ENCODE measurements around the gene CEP57L1. TPM values are rescaled to one million over a fixed set of nuclear protein-coding genes. Genes with fewer than 3 reads are reported as not detected.
"Not testable (repeated sequence)": the region's sequence is repeated elsewhere in the genome, so short reads cannot be mapped to it uniquely, and the experiment has no call there.

Gene CEP57L1
- polyA plus RNA-seq, 1 donor: 16.9 TPM

DNA sequence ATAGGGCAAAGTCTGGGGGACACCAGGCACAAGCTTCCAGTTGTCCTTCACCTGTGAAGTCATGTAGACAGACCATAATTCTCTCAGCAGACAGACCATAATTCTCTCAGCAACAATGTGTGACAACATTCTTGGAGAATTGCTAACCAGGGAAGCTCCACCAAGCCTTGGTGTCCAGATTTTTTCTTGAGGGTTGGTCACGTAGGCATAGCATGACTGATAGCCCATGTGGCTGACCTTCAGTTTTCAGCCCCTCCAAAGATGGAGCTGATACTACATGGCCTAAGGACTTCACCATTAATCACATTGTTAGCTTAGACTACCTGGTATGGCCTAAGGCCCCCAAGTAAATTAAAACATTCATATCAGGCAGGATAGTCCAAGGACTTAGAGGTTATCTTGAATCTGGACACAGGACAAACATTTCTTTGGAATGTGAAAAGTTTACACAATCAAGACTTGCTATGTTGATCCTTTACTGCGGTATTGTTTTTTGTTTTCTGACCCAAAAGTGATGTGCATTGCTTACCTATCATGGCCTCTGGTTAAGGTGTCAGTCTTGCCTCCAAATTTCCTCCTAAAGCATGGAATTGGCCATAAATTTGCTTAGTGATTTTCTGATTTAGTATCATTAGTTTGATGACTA is 76.9 kb downstream of the CEP57L1 start:
- no peak for DNase-seq (ENCODE audit: low read depth)

DNA sequence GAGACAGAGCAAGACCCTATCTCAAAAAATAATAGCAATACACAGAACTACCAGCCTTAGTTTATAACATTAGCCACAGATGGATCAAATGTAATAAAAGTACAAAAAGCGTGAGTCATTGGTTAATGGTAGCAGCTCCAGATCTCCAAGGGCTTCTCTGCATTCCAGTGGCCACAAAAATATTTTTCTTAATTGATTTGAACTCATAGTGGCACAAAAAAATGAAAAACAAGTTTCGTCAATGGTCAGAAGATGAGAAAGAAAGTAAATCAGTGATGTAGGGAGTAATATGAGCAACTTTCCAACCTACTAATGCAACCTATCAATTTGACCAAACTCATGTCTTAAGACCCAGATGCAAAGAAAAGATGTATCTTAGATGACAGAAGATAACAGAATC is 79.6 kb downstream of the CEP57L1 start:
- DNase-seq (ENCODE audit: low read depth): no peak

DNA sequence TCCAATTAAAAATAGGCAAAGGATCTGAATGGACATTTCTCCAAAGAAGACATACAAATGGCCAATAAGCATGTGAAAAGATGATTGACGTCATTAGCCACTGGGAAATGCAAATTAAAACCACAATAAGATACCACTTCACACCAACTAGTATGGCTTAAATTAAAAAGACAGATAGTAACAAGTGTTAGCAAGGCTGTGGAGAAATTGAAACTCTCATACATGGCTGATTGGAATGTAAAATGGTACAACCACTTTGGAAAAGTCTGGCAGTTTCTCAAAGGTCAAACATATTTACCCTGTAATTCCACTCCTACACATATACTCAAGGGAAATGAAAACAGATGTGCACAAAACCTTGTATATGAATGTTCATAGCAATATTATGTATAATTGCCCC is 83.6 kb downstream of the CEP57L1 start:
- no peak for DNase-seq (ENCODE audit: low read depth)

DNA sequence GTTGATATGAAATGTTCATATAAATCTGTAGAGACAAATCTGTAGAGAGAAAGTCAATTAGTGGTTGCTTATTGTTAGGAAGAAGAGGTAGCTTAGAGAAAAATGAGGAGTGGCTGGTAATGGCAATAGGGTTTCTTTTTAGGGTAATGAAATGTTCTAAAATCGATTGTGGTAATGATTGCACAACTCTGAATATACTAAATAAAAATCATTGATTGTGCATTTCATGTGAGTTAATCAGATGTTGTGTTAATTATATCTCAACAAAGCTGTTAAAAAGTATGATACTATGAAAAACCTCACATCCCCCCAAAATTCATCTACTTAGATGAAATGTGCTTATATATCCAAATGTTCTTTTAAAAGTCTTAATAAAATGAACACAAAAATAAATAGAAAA is 84.2 kb downstream of the CEP57L1 start:
- DNase-seq (ENCODE audit: low read depth): no peak

DNA sequence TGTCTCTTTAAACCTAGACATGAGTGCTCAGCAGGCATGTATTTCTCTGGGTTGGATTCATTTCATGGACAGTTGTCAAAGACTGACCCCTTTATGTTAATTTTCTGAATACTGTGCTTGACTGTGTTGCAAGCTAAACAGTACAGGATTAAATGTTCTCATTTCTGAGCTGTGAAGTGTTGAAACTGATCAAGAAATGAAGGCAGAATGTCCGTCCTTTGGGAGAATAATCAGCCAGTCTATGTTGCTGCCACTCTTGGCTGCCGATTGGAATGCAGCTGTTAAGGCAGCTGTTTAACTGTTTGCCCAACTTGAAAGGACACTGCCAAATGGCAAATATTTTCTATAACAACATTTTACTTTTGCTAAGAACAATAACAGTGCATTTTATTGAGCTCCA is 87.3 kb downstream of the CEP57L1 start:
- DNase-seq (ENCODE audit: low read depth): peak; percentile 29

DNA sequence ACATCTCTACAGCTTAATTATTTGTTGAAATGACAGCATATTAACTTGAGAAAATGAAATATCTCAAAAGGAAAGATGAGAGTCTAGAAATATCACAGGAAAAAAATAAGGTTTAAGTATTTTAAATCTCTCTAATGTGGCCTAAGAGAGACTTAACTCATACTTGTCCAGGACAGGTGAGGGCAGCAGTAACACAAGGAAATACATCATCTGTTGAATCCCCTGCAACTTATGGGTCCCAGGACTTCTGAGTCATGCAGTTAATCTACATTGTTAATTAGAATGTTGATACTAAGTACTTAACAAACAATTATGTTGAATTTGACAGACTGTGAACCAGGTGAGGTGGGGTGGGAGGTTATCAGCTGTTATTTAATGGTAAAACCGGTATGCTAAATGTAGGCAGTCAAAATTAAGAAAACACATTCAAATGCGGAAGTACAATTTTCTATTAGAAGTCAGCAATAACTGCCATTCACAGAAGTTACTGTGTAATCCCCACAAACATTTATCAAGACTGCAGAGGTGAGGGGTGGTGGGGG is 87.9 kb downstream of the CEP57L1 start:
- no peak for DNase-seq (ENCODE audit: low read depth)

DNA sequence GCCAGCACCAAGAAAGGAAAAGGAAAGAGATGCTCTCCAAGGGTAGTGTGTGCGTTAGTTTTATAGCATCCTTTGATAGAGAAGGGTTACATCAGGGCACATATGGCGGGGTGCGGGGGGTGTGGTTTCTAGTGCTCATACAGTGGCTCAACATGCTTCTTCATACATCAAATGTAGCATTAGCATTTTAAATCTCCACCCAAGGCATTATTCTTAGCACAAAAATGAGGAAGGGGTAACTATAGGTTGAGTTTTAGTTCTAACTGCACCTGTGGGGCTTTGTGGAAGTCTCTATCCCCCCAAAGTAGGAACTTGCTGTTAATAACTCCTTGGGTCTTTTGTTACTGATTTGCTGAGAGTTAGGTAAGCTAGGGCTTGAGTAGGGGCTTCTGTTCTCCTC is 89.3 kb downstream of the CEP57L1 start:
- no peak for DNase-seq (ENCODE audit: low read depth)

DNA sequence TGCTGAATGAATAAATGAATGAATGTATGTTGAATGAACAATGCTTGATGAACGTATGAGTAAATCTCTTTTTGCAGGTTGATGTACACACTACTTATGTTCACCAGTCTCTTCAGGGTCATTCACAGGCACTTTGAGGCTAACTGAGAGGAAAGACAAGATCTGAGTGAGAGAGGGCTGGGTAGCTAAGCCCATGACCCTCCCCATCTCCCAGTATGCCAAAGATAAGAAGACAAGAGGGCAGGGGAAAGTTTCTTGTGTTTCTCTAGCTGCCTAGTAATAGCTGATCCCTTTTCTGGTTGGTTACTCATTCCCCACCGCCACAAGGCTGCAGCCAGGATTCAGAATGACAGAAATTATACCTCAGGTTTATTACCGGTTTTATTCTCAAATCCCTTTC is 90.7 kb downstream of the CEP57L1 start:
- DNase-seq (ENCODE audit: low read depth): no peak

DNA sequence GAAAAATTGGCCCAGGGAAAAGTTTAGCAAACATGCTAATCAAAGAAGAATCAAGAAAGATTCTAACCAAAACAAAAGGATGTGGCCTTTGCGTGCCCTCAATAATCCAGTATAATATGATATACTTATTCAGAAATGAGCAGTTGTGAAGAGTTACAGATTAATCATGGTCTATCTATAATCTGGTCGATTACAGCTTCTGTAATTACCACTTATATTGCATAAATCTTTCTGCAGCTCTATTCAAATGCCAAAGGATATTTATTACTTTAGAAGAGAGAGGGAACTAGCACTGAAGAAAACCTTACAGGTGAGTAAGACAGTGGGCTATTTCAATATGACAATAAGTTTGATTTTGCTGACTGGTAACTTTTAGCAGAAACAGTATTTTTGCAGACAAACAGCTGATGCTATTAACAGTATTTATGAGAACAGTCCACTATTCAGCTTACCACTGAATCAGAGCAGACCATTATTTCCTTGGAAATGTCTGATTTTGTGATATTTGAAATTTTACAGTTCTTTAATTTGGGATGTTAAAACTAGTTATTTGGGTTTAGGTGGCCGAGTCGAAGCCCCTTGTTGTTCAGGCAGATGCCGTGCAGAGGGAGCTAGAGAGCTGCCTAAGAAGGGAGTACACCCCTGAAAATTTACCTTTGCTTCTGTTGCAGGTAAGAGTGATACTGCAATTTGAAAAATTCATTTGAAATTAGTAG is 92.2 kb downstream of the CEP57L1 start:
- DNase-seq (ENCODE audit: low read depth): peak; percentile 19

DNA sequence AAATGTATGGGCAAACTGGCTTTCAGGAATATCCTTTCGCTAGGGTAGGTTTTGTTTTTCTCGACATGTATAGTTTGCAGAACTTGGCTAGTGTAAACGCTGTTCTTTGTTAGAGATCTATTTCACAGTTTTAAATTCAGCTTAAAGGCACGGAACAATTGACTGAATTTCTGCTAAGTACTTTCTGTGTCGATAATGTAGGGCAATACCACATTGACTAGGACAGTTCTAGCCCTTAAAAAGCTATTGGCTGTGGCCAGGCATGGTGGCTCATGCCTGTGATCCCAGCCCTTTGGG is 92.8 kb downstream of the CEP57L1 start:
- DNase-seq (ENCODE audit: low read depth): no peak

DNA sequence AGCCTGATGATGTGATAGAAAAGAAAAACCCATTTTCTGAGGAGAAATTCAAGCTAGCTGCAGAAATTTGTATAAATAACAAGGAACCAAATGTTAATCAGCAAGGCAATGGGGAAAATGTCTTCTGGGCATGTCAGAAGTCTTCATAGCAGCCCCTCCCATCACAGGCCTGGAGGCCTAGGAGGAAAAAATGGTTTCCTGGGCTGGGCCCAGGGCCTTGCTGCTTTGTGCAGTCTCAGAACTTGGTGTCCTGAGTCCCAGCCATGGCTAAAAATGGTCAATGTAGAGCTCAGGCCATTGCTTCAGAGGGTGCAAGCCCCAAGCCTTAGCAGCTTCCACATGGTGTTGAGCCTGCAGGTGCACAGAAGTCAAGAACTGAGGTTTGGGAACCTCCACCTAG is 96.1 kb downstream of the CEP57L1 start:
- DNase-seq (ENCODE audit: low read depth): not testable (repeated sequence)

DNA sequence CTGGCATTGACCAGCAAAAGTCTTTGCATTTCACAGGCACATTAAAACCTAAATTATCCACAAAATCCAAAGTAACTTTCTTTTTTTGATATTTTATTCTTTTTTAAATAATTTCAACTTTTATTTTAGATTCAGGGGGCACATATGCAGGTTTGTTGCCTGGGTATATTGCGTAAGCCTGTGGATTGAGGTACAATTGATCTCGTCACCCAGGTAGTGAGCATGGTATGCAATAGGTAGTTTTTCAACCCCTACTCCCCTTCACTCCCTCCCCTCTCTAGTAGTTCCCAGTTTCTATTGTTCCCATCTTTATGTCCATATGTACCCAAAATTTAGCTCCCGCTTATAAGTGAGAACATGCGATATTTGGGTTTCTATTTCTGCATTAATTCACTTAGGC is 97.6 kb downstream of the CEP57L1 start:
- no peak for DNase-seq (ENCODE audit: low read depth)

DNA sequence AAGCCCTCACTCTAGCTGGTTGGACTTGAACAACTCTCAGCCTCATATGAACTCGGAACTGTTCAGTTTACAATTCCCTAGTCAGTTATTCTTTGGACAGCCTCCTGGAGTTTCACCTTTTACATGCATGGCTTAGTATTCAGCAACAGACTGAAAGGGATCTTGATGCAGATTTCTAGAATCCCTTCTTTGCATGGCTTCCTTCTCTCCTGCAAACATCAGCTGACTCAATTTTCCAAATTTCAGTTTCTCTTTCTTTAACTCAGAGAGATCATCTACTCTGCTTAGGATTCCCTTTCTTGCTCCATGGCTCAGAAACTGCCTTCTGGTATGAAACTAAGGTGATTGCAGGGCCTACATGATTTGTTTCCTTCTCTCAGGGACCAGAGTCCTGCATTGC is 99.6 kb downstream of the CEP57L1 start:
- DNase-seq (ENCODE audit: low read depth): peak; percentile 19

DNA sequence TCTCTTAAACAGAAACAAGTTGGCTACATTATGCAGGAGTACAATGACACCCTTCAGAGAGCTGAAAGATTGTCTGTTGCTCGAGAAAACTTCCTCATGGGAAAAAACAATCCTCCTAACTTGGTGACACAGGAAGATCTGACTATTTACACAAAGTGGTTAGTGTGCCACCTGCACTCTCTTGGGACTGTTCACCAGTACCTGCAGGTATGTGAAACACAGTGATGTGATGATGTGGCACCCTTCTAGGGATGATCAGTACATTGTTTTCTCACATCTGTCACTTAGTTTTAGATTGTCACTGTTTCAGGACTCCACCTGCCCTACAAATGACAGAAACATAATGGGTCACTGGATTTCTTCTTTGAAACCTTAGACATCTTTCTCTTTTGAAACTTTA is 101.8 kb downstream of the CEP57L1 start:
- DNase-seq (ENCODE audit: low read depth): no peak

DNA sequence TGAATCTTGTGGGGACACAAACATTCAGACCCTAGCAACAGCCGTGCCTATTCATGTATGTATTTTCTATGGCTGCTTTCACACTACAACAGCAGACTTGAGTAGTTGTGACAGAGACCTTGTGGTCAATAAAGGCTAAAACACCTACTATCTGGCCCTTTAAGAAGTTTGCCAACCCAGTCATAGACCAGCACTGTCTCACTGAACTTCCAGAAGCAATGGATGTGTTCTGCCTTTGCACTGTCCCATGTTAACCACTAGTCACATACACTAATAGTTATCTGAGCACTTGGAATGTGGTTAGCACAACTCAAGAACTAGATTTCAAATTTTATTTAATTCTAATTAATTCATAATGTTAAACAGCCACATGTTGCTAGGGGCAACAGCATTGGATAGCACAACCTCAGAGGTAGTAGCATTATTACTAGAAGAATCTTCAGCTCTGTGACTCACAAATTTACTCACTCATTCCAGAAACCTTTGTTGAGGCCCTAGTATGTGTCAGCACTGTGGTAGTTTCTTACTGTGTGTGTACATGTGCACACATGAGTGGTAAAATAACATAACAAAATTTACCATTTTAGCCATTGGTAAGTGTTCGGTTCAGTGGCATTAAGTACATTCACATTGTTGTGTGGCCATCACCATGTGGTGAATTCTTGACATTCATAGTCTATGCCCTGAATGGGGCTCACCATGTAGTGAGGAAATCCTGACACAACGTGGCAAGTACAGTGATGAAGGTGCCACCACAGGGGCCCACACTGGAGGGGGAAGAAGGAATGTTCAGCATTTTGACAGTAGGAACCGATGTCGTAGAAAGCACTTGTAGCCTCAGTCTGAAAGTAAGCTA is 107.3 kb downstream of the CEP57L1 start:
- DNase-seq (ENCODE audit: low read depth): no peak

DNA sequence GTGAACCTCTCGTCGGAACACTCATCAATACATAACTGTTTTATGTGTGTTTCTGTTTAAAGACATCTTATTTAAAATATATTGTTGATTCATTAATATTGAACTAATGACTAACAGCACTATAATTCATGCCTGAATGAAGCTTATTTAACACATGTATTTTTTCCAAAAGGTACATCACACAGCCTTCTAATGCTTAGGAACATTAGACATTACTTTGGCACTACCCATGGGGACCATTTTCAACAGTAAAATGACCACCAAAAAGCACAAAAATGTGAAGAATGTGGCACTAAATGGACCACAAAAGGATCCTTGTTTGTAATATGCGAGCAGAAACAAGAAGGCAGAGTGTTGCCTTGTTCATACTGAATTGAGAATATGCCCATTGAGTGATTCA is 109.2 kb downstream of the CEP57L1 start:
- DNase-seq (ENCODE audit: low read depth): no peak

DNA sequence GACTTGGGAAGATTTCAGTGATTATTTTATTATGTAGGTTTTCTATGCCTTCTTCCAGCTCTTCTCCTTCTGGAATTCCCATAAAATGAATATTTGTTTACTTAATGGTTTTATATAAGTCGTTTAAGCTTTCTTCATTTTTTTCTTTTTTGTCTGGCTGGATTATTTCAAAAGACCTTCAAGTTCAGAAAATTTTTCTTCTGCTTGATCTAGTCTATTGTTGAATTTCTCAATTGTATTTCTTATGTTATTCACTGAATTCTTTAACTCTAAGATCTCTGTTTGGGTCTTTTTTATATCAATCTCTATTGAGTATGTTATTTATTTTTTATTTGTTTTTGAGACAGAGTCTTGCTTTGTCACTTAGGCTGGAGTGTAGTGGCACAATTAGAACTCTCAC is 117.4 kb downstream of the CEP57L1 start:
- no peak for DNase-seq (ENCODE audit: low read depth)

Other genes with a start within 250 kb of the CEP57L1 start
- 7.8 TPM for gene ARMC2, start 247.1 kb upstream of the CEP57L1 start, polyA plus RNA-seq (ENCODE audit: insufficient read length)
- 49.9 TPM for gene SESN1, start 661 bp upstream of the CEP57L1 start, polyA plus RNA-seq (ENCODE audit: insufficient read length)